ENCODE measurements around the gene TRIL.

Gene TRIL

DNA sequence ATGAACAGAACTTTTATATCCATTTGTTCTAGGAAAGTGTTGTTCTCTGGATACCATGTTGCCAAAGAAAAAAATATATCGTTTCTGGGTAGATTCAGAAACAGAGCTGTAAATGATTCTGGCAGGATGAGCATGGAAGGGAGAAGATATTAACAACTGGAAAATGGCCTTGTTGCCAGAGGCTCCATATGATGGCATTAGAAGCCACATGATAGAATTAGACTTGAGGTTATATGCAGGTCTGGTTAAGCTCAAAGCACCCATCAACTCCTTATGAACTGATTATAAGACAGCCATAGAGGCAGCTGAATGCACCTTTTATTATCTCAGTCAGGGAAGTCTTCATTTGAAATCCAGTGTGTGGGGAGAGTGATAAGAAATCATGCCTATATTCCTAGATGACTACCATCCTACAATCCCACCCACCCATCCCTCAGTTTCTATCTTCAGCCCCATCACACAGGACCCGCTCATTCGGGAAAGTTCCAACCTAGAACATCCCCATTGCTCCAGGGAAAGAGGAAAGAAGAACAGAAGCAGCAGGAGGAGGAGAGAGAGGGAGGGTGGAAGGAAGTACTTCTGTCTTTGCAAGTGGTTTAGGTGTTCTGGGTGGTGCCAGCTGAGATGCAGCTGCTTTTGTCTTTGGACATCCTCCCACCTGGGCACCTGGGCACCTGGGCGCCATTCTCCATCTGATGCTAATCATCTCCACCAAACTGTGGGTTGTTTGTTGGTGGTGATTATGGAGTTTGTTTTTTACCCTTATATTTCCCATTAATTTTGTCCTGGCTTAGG, 25.5 kb upstream of the TRIL start:
- no peak for DNase-seq

GRCh38 chr7:28981161-28981465, 23.0 kb upstream of the TRIL start:
- DNase-seq: no peak

GRCh38 chr7:28980451-28981160, 22.5 kb upstream of the TRIL start:
- DNase-seq: no peak

- no peak for DNase-seq
Measured at GRCh38 chr7:28979776-28980175, 21.6 kb upstream of the TRIL start.

- no peak for DNase-seq
Measured at GRCh38 chr7:28977881-28978280, 19.8 kb upstream of the TRIL start.

DNA sequence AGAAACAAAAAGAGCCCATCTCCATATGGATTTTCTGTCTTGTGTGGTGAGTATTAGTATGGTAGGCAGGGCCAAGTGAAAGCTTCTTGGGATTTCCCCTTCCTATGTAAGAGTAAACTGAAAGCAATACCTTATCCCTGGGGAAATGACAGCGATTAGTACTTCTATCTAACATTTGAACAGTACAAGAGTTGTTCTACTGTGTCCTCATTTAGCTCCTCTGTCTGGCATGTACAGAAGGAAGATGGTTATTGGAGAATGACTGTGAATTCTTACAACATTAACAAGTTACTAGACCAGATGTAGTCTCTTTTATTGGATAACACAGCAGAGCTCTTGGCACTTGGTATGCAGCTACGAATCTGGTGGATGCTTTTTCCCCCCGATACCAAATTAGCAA, 17.9 kb upstream of the TRIL start:
- DNase-seq: no peak

- no peak for DNase-seq
Measured at GRCh38 chr7:28973591-28973990, 15.5 kb upstream of the TRIL start.

- no peak for DNase-seq
Measured at GRCh38 chr7:28964056-28964455, 5.9 kb upstream of the TRIL start.

DNA sequence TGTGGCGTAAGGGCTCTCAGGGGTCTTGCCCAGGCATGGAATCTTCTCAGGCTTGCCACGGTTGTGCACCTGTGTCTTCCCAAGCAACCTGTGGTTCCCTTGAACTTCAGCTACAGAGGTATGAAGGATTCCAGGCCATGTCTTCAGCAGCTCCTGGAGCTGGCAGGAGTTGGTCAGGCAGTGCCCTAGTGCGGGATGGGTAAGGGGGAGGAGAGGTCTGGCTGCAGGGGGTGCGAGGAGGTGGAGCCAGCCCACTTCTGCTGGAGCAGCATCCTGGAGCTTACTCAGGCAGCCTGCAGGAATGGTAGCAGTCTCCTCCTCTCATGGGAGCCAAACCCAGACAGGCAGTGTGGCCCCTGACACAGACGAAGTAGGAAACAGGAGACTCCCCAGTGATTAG, 3.8 kb upstream of the TRIL start:
- no peak for DNase-seq

- peak; percentile 75 for DNase-seq
Measured at GRCh38 chr7:28960071-28960840, 2.1 kb upstream of the TRIL start.

GRCh38 chr7:28958980-28959347, 834 bp upstream of the TRIL start:
- DNase-seq: no peak

- DNase-seq: no peak
Measured at GRCh38 chr7:28957751-28958234, 337 bp downstream of the TRIL start.

DNA sequence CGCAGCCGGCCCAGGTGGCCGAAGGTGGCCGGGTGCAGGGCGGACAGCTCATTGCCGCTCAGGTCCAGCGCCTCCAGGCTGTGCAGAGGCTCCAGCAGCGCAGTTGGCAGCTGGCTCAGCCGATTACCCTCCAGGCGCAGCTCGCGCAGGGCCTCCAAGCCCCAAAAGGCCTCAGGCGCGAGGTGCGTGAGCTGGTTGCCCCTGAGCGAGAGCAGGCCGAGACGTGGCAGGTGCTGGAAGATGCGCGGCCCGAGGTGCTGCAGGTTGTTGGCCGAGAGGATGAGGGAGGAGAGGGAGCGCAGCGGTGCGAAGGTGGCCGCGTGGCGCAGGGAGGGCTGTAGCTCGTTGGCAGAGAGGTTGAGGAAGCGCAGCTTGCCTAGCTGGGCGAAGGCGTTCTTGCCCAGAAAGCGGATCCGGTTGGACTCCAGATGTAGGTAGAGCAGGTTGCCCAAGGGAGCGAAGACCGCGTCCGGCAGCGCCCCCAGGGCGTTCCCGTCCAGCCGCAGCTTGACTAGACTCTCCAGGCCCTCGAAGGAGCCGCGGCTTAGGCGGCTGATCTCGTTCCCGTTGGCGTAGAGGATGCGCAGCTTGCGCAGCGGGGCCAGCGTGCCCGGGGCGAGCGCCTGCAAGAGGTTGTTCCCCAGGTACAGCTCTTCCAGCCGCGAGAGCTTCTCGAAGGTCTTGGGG, 923 bp downstream of the TRIL start:
- no peak for DNase-seq

DNA sequence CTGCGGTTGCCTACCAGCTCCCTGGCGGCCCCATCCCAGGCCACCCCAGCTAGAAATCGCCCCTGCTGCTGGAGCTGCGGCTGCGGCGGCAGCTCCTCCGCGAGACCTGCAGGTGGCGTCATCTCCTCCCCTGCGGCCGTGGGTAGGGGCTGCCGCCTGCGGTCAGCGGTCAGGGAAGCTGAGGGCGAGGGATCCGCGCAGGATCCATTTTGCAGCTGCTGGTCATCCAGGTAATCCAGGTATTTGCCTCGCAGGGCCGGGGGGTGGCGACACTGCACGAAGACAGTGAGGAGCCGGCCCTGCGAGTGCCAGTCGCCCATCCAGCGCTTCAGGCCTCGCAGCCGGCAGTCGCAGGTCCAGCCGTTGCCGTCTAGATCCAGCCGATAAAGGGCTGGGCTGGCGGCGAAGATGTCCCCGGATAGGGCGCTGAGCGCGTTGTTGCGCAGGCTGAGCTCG, 1.5 kb downstream of the TRIL start:
- DNase-seq: peak; percentile 33

GRCh38 chr7:28955718-28956607, 2.2 kb downstream of the TRIL start:
- DNase-seq: peak; percentile 25

- no peak for DNase-seq
Measured at GRCh38 chr7:28955356-28955717, 2.8 kb downstream of the TRIL start.

DNA sequence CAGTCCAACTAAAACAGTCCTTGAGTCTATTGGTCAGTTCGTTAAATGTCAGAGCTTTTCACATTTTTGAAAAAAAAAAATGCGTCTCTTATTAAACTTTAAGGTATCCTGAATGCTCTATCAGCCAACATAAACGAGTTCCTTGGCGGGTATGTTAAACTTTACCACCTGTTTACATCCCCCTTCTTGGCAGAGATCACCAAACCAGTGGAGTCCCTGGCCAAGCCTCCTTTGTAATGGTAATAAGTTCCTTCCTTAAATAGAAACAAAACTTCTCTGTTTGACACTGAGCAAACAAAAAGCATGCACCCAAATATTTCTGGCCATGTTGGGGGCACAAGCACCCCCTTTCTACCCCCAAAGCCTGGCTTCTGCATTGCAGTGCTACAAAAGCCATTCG, 3.2 kb downstream of the TRIL start:
- DNase-seq: no peak

- DNase-seq: no peak
Measured at GRCh38 chr7:28954471-28954870, 3.7 kb downstream of the TRIL start.

DNA sequence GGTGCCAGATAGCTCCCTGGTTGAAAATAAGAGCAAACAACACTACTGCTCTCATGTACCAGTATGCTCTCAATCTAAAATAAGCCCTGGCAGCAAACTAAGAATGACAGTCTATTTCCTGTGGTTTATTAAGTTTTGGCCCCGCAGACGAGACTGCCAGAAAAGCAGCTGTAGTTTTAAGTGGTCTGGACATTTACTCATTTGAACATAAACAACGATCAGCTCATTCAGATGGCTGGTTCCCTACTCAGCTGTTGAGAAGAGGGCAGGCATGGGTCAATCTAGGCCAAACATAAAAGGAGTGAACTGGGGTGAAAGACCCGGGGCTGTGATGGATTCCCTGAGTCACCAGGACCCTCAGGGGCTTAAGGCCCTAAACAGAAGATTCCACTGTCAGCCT, 4.5 kb downstream of the TRIL start:
- DNase-seq: no peak

GRCh38 chr7:28942168-28942567, 16.0 kb downstream of the TRIL start:
- DNase-seq: no peak

- DNase-seq: no peak
Measured at GRCh38 chr7:28941633-28942032, 16.5 kb downstream of the TRIL start.

DNA sequence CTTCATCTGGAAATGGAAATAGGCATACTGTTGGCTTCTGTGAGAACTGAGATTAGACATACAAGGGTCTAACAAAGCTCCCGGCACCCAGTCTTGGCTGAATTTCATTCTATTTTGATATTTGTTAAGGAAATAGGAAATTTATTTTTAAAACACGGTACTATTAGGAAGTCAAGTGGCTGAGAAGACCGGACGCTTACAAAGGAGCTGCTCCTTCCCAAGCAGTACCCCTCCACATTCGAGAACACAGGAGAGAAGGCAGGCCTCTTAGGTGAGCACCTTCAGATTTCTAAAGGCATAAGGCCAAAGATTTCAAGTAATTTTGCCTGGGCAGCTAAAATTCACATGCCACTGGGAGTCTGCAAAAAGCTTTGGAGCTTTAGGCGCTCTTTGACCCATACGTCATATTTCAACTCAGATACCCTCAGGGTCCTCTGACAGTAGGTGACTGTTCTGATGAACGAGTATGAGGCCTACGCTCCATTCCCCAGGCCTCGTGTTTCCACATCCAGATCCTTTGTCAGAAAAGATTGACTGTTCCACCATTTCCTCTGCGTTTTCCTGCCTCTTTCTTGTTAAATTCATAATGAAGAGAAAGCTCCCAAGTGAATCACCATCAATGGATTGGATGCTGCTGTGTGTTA, 17.3 kb downstream of the TRIL start:
- no peak for DNase-seq

Data from NCI-H2029 treated with DMSO at 0.1 percent for 48 hours (cell line).